GM12878 (cell line): ENCODE data around the gene ATRNL1. TPM values are rescaled to one million over a fixed set of nuclear protein-coding genes. Genes with fewer than 3 reads are reported as not detected.

Experiments used
- ATAC-seq: fragments of 200-7000 bp; cut with Tn5 transposase; 3 replicates; pipeline ENCODE4 v1.9.1; 2020; ENCODE audit warnings: mild to moderate bottlenecking, moderate library complexity
- BruUV-seq: library from RNA; stranded (reverse); fragments of 400-500 nt; replicated peaks from 2 replicates; lab custom pipeline; 2021; lab: Mats Ljungman, UMichigan
- CTCF ChIA-PET: fragments of 300-600 bp; sonication (Branson Sonifier 250); formaldehyde crosslinking; extraction: SDS; loops from one replicate; lab custom pipeline; 2021; ENCODE audit warnings: inconsistent platforms; lab: Yijun Ruan, JAX
- POLR2A ChIA-PET: fragments of 350-600 bp; formaldehyde crosslinking; extraction: SDS; loops from one replicate; lab custom pipeline; 2021; ENCODE audit warnings: inconsistent platforms; lab: Charles Lee
- RAD21 ChIA-PET: fragments of 300-600 bp; sonication (Branson Sonifier 250); formaldehyde crosslinking; loops from one replicate; lab custom pipeline; 2023; ENCODE audit warnings: antibody characterized with exemption; ENCODE audit not compliant: unreplicated experiment; lab: Charles Lee
- SMC1A ChIA-PET: fragments of 300-600 bp; sonication (Branson Sonifier 250); formaldehyde crosslinking; loops from one replicate; lab custom pipeline; 2023; ENCODE audit not compliant: unreplicated experiment, uncharacterized antibody; lab: Charles Lee
- DNase-seq: peaks from one replicate; pipeline ENCODE4 v3.0.0-alpha.2; 2011; ENCODE audit warnings: low read depth, low spot score
- FAIRE-seq: peaks from 3 replicates; lab custom pipeline; 2011; peaks lifted over from hg19 to GRCh38; lab: Jason Lieb, UNC
- H2AFZ ChIP-seq: 2 replicates; pipeline ENCODE4 v1.6.0; 2011; ENCODE audit warnings: low read depth, low read length, control low read depth; ENCODE audit not compliant: control insufficient read depth
- H3K27ac ChIP-seq: 2 replicates; pipeline ENCODE4 v1.5.1; 2011; ENCODE audit warnings: control low read depth; ENCODE audit not compliant: control insufficient read depth, insufficient read depth
- H3K27me3 ChIP-seq, 2 experiments: replicated peaks in 1 of 2; 2 replicates each; pipeline versions ENCODE4 v1.6.0 to v1.6.1; 2011; ENCODE audit warnings: low read length in 1 of 2; ENCODE audit not compliant: control insufficient read depth in 2 of 2, insufficient read depth in 2 of 2
- H3K36me3 ChIP-seq, 2 experiments: 2 replicates each; pipeline ENCODE4 v1.5.1; 2011; ENCODE audit warnings: low read length in 1 of 2; ENCODE audit not compliant: control insufficient read depth in 2 of 2, insufficient read depth in 2 of 2
- H3K4me1 ChIP-seq: 2 replicates; pipeline ENCODE4 v1.6.1; 2011; ENCODE audit warnings: mild to moderate bottlenecking, low read length, moderate library complexity, mixed read lengths; ENCODE audit not compliant: control insufficient read depth, insufficient read depth
- H3K4me2 ChIP-seq: 2 replicates; pipeline ENCODE4 v1.6.0; 2011; ENCODE audit warnings: control low read depth; ENCODE audit not compliant: control insufficient read depth, insufficient read depth
- H3K4me3 ChIP-seq: fragments of 200-600 bp; sonication (generic); 2 replicates; pipeline ENCODE4 v1.5.1; 2016
- H3K79me2 ChIP-seq: 2 replicates; pipeline ENCODE4 v1.6.0; 2011; ENCODE audit warnings: low read length; ENCODE audit not compliant: control insufficient read depth, insufficient read depth
- H3K9ac ChIP-seq: 2 replicates; pipeline ENCODE4 v1.8.0; 2011; ENCODE audit warnings: low read length, control low read depth, mixed read lengths; ENCODE audit not compliant: control insufficient read depth, insufficient read depth
- H3K9me3 ChIP-seq: replicated peaks from 3 replicates; pipeline ENCODE4 v1.5.1; 2011; ENCODE audit warnings: mild to moderate bottlenecking, low read length; ENCODE audit not compliant: control insufficient read depth, insufficient read depth
- H4K20me1 ChIP-seq: 2 replicates; pipeline ENCODE4 v1.6.0; 2011; ENCODE audit not compliant: control insufficient read depth, insufficient read depth
- CHD4 ChIP-seq: fragments of 200-600 bp; sonication (generic); IDR thresholded peaks from 2 replicates; pipeline ENCODE4 v1.6.1; 2016; ENCODE audit warnings: mild to moderate bottlenecking
- MTA3 ChIP-seq: IDR thresholded peaks from 2 replicates; pipeline ENCODE4 v1.6.1; 2012; ENCODE audit warnings: low read length, inconsistent platforms, borderline replicate concordance
- MXI1 ChIP-seq: fragments of 150-350 bp; IDR thresholded peaks from 2 replicates; pipeline ENCODE4 v1.6.1; 2011; ENCODE audit warnings: low read depth, mild to moderate bottlenecking, inconsistent platforms, low read length, improper control_type of control experiment
- NBN ChIP-seq: fragments of 450-650 bp; IDR thresholded peaks from 2 replicates; pipeline ENCODE4 v1.6.1; 2016
- NR2C1 ChIP-seq: fragments of 450-650 bp; IDR thresholded peaks from 2 replicates; pipeline ENCODE4 v1.6.1; 2017; ENCODE audit warnings: antibody characterized with exemption, mild to moderate bottlenecking, moderate library complexity
- PAX5 ChIP-seq: IDR thresholded peaks from 2 replicates; pipeline ENCODE4 v1.6.1; 2011; ENCODE audit warnings: low read depth, low read length, borderline replicate concordance
- RBBP5 ChIP-seq: fragments of 200-600 bp; sonication (generic); conservative IDR thresholded peaks from 2 replicates; pipeline ENCODE4 v1.6.1; 2016
- TBL1XR1 ChIP-seq: IDR thresholded peaks from 2 replicates; pipeline ENCODE4 v1.6.1; 2012; ENCODE audit warnings: low read depth, low read length, improper control_type of control experiment
- YY1 ChIP-seq: IDR thresholded peaks from 2 replicates; pipeline ENCODE4 v1.6.1; 2011; ENCODE audit warnings: low read depth, mild to moderate bottlenecking, low read length
- ZSCAN29 ChIP-seq: fragments of 450-650 bp; IDR thresholded peaks from 2 replicates; pipeline ENCODE4 v1.6.1; 2017; ENCODE audit warnings: mild to moderate bottlenecking, moderate library complexity
- WGBS: methylation state at CpG from one replicate; pipeline ENCODE4 v1.1.6; 2016; ENCODE audit warnings: low lambda C conversion rate; ENCODE audit not compliant: insufficient replicate concordance, insufficient coverage; ENCODE audit errors: missing lambda C conversion rate; 5-methylcytosine and 5-hydroxymethylcytosine counted together
- in situ Hi-C: fragments of 300-500 bp; cut with MboI; formaldehyde crosslinking; loops from 9 replicates; pipeline ENCODE4 v1.14.3; 2018; ENCODE audit warnings: mixed read lengths
- intact Hi-C: fragments of 100-400 bp; cut with micrococcal nuclease; formaldehyde crosslinking; loops from one replicate; pipeline ENCODE4 v1.14.2; 2022; ENCODE audit not compliant: unreplicated experiment
- polyA plus RNA-seq, 11 experiments: library from polyadenylated mRNA; depleted of rRNA in 4 of 11; unstranded in 6 of 11; stranded (reverse) in 5 of 11; fragments of >200 nt; fragmentation: Nextera tagmentation in 4 of 11; fragmentation: Illumina TruSeq in 1 of 11; extraction: Ambion mirVana in 4 of 11; extraction: Trizol in 1 of 11; gene quantifications; 1 replicate in 1 of 11; 2 replicates in 10 of 11; pipeline versions ENCODE4 v1.2.1 to v1.2.3, GENCODE V29; 2011 to 2016; ENCODE audit warnings: inconsistent platforms in 2 of 11, missing spikeins in 2 of 11, low read depth in 1 of 11
- total RNA-seq, 4 experiments: library from RNA; depleted of rRNA in 3 of 4; stranded (reverse); fragments of >200 nt in 3 of 4; fragmentation: Illumina TruSeq in 1 of 4; extraction: Trizol in 1 of 4; gene quantifications; 2 replicates each; pipeline versions ENCODE4 v1.2.1 to v1.2.3, GENCODE V29; 2013 to 2021
- TF ChIP-seq, protein P1 (sequence below): fragments of 150-350 bp; IDR thresholded peaks from 2 replicates; pipeline ENCODE4 v1.6.1; 2014; ENCODE audit warnings: mild to moderate bottlenecking, low read depth, low read length
- TF ChIP-seq, protein P2 (sequence below): fragments of 450-650 bp; IDR thresholded peaks from 2 replicates; pipeline ENCODE4 v1.6.1; 2016; ENCODE audit warnings: mild to moderate bottlenecking
- TF ChIP-seq, protein P3 (sequence below): fragments of 450-650 bp; conservative IDR thresholded peaks from 2 replicates; pipeline ENCODE4 v1.6.1; 2017; ENCODE audit warnings: mild to moderate bottlenecking, moderate library complexity

The ATRNL1 gene
- total and polyA plus RNA-seq, 10 of the 15 experiments (the other 5 are each of a cell fraction or from before 2014, with no cell fraction given) = 0.03 to 1.4 (median 0.34) TPM

DNA sequence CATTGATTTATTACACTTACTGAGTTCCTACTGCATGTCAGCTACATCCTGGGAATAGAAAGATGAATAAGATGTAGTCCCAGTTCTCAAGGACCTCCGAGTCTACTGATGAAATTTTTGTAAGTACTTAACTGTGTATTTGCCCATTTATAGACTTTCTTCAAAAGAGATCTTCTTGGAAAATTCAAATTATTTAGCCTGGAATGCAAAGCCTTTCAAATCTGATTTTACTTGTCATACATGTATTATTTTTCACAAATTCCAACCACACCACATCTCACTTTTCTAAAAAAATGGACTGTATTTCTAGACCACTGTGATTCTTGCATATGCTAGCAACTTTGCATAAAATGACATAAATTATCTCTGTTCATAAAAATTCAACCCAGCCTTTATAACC is 581.3 kb downstream of the ATRNL1 start:
- POLR2A ChIA-PET = no interaction called here
- in situ Hi-C loops = no loop called here
- SMC1A ChIA-PET = no interaction called here
- Histone ChIP-seq H3K9ac (no peak overlapping the region), H2AFZ (no peak overlapping the region), H3K36me3 (no peaks in the 10 kb centered on the region), H3K9me3 (no peaks in the 10 kb centered on the region), H3K4me1 (no peaks in the 10 kb centered on the region), H3K4me2 (no peak overlapping the region), H3K27ac (no peak overlapping the region), H3K79me2 (no peaks in the 10 kb centered on the region), H3K27me3 (no peaks in the 10 kb centered on the region)
- no TSS peak for BruUV-seq
- CTCF ChIA-PET = no interaction called here
- DNase-seq (no peak), ATAC-seq (no peak), FAIRE-seq (no peak)
- WGBS = 0% methylated on average over 1 of the region's 1 CpG
- TF ChIP-seq MTA3 (no peak), NBN (no peak), YY1 (no peak), RBBP5 (no peak), CHD4 (no peak), TBL1XR1 (no peak)
- TF ChIP-seq, all 136 proteins: peak for 0
- H4K20me1 ChIP-seq = no peaks in the 10 kb centered on the region
- no peak overlapping the region for H3K4me3 ChIP-seq
- intact Hi-C loops = no loop called here
- RAD21 ChIA-PET = no interaction called here

DNA sequence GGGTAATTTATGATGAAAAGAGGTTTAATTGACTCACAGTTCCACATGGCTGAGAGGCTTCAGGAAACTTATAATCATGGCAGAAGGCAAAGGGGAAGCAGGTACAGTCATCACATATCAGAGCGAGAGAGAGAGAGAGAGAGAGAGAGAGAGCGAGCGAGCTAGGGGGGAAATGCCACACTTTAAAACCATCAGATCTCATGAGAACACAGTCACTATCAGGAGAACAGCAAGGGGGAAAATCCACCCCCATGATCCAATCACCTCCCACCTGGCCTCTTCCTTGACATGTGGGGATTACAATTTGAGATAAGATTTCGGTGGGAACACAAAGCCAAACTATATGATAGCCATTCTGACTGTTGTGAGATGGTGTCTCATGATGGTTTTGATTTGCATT is 603.6 kb downstream of the ATRNL1 start:
- FAIRE-seq = no peak
- no peak for TF ChIP-seq ZSCAN29
- no peak for TF ChIP-seq MXI1
- no peak for TF ChIP-seq NR2C1
- TF ChIP-seq, protein P1, sequence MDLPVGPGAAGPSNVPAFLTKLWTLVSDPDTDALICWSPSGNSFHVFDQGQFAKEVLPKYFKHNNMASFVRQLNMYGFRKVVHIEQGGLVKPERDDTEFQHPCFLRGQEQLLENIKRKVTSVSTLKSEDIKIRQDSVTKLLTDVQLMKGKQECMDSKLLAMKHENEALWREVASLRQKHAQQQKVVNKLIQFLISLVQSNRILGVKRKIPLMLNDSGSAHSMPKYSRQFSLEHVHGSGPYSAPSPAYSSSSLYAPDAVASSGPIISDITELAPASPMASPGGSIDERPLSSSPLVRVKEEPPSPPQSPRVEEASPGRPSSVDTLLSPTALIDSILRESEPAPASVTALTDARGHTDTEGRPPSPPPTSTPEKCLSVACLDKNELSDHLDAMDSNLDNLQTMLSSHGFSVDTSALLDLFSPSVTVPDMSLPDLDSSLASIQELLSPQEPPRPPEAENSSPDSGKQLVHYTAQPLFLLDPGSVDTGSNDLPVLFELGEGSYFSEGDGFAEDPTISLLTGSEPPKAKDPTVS = no peak
- TF ChIP-seq, protein P2, sequence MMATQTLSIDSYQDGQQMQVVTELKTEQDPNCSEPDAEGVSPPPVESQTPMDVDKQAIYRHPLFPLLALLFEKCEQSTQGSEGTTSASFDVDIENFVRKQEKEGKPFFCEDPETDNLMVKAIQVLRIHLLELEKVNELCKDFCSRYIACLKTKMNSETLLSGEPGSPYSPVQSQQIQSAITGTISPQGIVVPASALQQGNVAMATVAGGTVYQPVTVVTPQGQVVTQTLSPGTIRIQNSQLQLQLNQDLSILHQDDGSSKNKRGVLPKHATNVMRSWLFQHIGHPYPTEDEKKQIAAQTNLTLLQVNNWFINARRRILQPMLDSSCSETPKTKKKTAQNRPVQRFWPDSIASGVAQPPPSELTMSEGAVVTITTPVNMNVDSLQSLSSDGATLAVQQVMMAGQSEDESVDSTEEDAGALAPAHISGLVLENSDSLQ = no peak
- TF ChIP-seq, protein P3, sequence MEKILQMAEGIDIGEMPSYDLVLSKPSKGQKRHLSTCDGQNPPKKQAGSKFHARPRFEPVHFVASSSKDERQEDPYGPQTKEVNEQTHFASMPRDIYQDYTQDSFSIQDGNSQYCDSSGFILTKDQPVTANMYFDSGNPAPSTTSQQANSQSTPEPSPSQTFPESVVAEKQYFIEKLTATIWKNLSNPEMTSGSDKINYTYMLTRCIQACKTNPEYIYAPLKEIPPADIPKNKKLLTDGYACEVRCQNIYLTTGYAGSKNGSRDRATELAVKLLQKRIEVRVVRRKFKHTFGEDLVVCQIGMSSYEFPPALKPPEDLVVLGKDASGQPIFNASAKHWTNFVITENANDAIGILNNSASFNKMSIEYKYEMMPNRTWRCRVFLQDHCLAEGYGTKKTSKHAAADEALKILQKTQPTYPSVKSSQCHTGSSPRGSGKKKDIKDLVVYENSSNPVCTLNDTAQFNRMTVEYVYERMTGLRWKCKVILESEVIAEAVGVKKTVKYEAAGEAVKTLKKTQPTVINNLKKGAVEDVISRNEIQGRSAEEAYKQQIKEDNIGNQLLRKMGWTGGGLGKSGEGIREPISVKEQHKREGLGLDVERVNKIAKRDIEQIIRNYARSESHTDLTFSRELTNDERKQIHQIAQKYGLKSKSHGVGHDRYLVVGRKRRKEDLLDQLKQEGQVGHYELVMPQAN = no peak
- no peak for TF ChIP-seq PAX5

More for the DNA sequence above, 603.6 kb downstream of the ATRNL1 start:
- no peak overlapping the region for H3K4me3 ChIP-seq
- H3K79me2 ChIP-seq = no peaks in the 10 kb centered on the region
- DNase-seq (no peak), ATAC-seq (no peak)
- ChIA-PET SMC1A (no interaction called here), RAD21 (no interaction called here), CTCF (interaction anchor here (1.9 kb wide), 1 partner anchor 10 kb away, joined by 6 read pairs; no protein-coding TSS in a partner anchor), POLR2A (no interaction called here)
- no TSS peak for BruUV-seq
- H3K9ac ChIP-seq = no peak overlapping the region
- H3K9me3 ChIP-seq = no peaks in the 10 kb centered on the region
- H3K4me2 ChIP-seq = no peak overlapping the region
- H2AFZ ChIP-seq = no peak overlapping the region
- 17% methylated on average over 4 of the region's 4 CpGs for WGBS
- intact Hi-C loops (no loop called here), in situ Hi-C loops (no loop called here)
- H3K36me3 ChIP-seq = no peaks in the 10 kb centered on the region
- no peaks in the 10 kb centered on the region for H3K4me1 ChIP-seq
- H3K27ac ChIP-seq = no peak overlapping the region
- H3K27me3 ChIP-seq = no peaks in the 10 kb centered on the region
- H4K20me1 ChIP-seq = no peaks in the 10 kb centered on the region
